K562 (cell line): ENCODE measurements around the gene PRKCQ. TPM values are rescaled to one million over a fixed set of nuclear protein-coding genes. Genes with fewer than 3 reads are reported as not detected.
A peak's percentile ranks its signal among the peaks of the same experiment; 100 is the strongest.

Source experiments
- ARHGAP35 ChIP-seq: fragments of 450-650 bp; IDR thresholded peaks from 2 replicates; pipeline ENCODE4 v1.6.1; 2018; ENCODE audit not compliant: partially characterized antibody
- CBFB ChIP-seq: sonication (generic); formaldehyde crosslinking; IDR thresholded peaks from 2 replicates; pipeline ENCODE4 v1.4.0; 2020; ENCODE audit warnings: mild to moderate bottlenecking, missing genetic modification reagents
- CEBPB ChIP-seq: fragments of 450-650 bp; IDR thresholded peaks from 2 replicates; pipeline ENCODE4 v1.6.1; 2016; ENCODE audit warnings: missing genetic modification characterization, missing compliant biosample characterization
- CREB1 ChIP-seq, 2 experiments: sonication (generic) in 1 of 2; formaldehyde crosslinking in 1 of 2; IDR thresholded peaks; 2 replicates each; pipeline versions ENCODE4 v1.6.1 to v1.8.0; 2012 to 2022; ENCODE audit warnings: inconsistent platforms in 1 of 2, mild to moderate bottlenecking in 1 of 2, missing genetic modification reagents in 1 of 2, moderate library complexity in 1 of 2
- DMBX1 ChIP-seq: fragments of 250-450 bp; sonication (Bioruptor Pico); IDR thresholded peaks from 2 replicates; pipeline ENCODE4 v1.8.0; 2022; ENCODE audit warnings: inconsistent platforms, mild to moderate bottlenecking, moderate library complexity, borderline replicate concordance
- E2F4 ChIP-seq: sonication (generic); formaldehyde crosslinking; IDR thresholded peaks from 2 replicates; pipeline ENCODE4 v1.8.0; 2022; ENCODE audit warnings: mild to moderate bottlenecking, low read depth, missing genetic modification reagents
- ETV6 ChIP-seq, 3 experiments: fragments of 150-350 bp in 1 of 3; sonication (generic) in 1 of 3; formaldehyde crosslinking in 1 of 3; IDR thresholded peaks; 2 replicates each; pipeline versions ENCODE4 v1.6.1 to v1.8.0; 2014 to 2022; ENCODE audit warnings: borderline replicate concordance in 2 of 3, low read depth in 2 of 3, antibody characterized with exemption in 1 of 3, low read length in 1 of 3, mild to moderate bottlenecking in 1 of 3, missing genetic modification reagents in 1 of 3
- FOXJ2 ChIP-seq: fragments of 200-800 bp; sonication (Bioruptor generic); IDR thresholded peaks from 2 replicates; pipeline ENCODE4 v1.6.1; 2016; ENCODE audit warnings: missing genetic modification characterization, missing compliant biosample characterization
- HDAC2 ChIP-seq: fragments of 450-650 bp; IDR thresholded peaks from 2 replicates; pipeline ENCODE4 v1.6.1; 2016; ENCODE audit warnings: mild to moderate bottlenecking
- IFI16 ChIP-seq: fragments of 250-450 bp; sonication (Bioruptor Pico); IDR thresholded peaks from 2 replicates; pipeline ENCODE4 v2.1.2; 2022; ENCODE audit warnings: mild to moderate bottlenecking, inconsistent platforms
- MAX ChIP-seq: sonication (generic); formaldehyde crosslinking; IDR thresholded peaks from 2 replicates; pipeline ENCODE4 v1.9.0; 2022; ENCODE audit warnings: mild to moderate bottlenecking, missing genetic modification reagents
- MBD2 ChIP-seq: sonication (generic); IDR thresholded peaks from 2 replicates; pipeline ENCODE4 v1.6.1; 2016; ENCODE audit warnings: low read depth, borderline replicate concordance
- MXI1 ChIP-seq: IDR thresholded peaks from 2 replicates; pipeline ENCODE4 v1.6.1; 2011; ENCODE audit warnings: low read depth, mild to moderate bottlenecking, improper control_type of control experiment, low read length
- NELFE ChIP-seq: IDR thresholded peaks from 2 replicates; pipeline ENCODE4 v1.6.1; 2011; ENCODE audit warnings: mild to moderate bottlenecking; ENCODE audit not compliant: insufficient read depth, insufficient read length
- NR2F6 ChIP-seq: fragments of 450-650 bp; formaldehyde crosslinking; IDR thresholded peaks from 2 replicates; pipeline ENCODE4 v1.4.0; 2020; ENCODE audit warnings: mild to moderate bottlenecking
- SRF ChIP-seq, 2 experiments: fragments of 250-450, 450-650 bp in 1 of 2; sonication (Bioruptor Pico) in 1 of 2; sonication (generic) in 1 of 2; formaldehyde crosslinking; IDR thresholded peaks; 2 replicates each; pipeline versions ENCODE4 v1.5.0 to v1.5.1; 2020 to 2022; ENCODE audit warnings: mild to moderate bottlenecking in 1 of 2, missing genetic modification reagents in 1 of 2
- SRSF3 ChIP-seq: fragments of 200-400 bp; formaldehyde crosslinking; IDR thresholded peaks from 2 replicates; pipeline ENCODE4 v1.6.1; 2016; ENCODE audit warnings: mild to moderate bottlenecking, low read length, moderate library complexity; ENCODE audit not compliant: insufficient read depth
- ZBTB9 ChIP-seq: fragments of 450-650 bp; formaldehyde crosslinking; IDR thresholded peaks from 2 replicates; pipeline ENCODE4 v1.4.0; 2020; ENCODE audit warnings: mild to moderate bottlenecking, moderate library complexity
- ZKSCAN3 ChIP-seq: fragments of 250-450 bp; sonication (Bioruptor Pico); IDR thresholded peaks from 2 replicates; pipeline ENCODE4 v1.4.0; 2020
- polyA plus RNA-seq, 8 experiments: library from polyadenylated mRNA; depleted of rRNA in 4 of 8; stranded (reverse) in 5 of 8; unstranded in 3 of 8; fragments of >200 nt; fragmentation: Nextera tagmentation in 2 of 8; fragmentation: Illumina TruSeq in 1 of 8; extraction: Ambion mirVana in 2 of 8; extraction: Trizol in 1 of 8; gene quantifications; 2 replicates each; pipeline versions ENCODE4 v1.2.1 to v1.2.3, GENCODE V29; 2011 to 2014; ENCODE audit warnings: inconsistent platforms in 1 of 8, missing spikeins in 1 of 8
- total RNA-seq, 7 experiments: library from RNA; depleted of rRNA in 6 of 7; stranded (reverse); fragments of >200 nt in 6 of 7; fragmentation: Illumina TruSeq in 2 of 7; extraction: Trizol in 2 of 7; gene quantifications; 2 replicates each; pipeline versions ENCODE4 v1.2.1 to v1.2.3, GENCODE V29; 2011 to 2021; ENCODE audit warnings: low replicate concordance in 1 of 7
- TF ChIP-seq, protein P1 (sequence below): fragments of 250-450 bp; sonication (Bioruptor Pico); IDR thresholded peaks from 2 replicates; pipeline ENCODE4 v1.4.0; 2020

PRKCQ gene
- total and polyA plus RNA-seq, 9 of the 15 experiments (the other 6 are each of a cell fraction or from before 2014, with no cell fraction given): 4.4 to 23.3 (median 14.6) TPM

DNA sequence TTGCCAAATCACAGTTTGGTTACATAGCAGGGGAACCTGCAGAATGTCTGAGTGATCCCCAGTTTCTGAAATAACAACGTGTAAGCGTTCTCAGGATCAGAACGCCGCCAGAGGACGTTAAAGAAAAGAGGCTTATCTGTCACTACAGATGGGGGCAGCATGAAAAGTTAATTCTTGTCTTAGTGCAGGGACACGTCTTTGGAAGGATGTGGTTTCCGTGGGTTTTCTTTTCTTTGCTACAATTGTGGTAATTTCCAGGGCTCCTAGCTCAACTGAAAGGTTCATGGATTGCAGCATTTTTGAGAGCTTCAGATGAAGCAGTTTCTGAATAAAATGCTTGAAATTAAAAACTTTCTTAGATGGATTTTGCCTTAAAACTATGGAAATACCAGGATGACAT lies 106.6 kb downstream of the PRKCQ start (continued):
- TF ChIP-seq ETV6 (IDR thresholded peaks at IDR 0.05; ENCODE audit: borderline replicate concordance in 1 of 2, low read depth in 2 of 2, low read length in 1 of 2) (peak in 1 of 2 experiments; percentile 68; a peak in 1 of 4 replicates), ETV6 (CRISPR knock-in tag; IDR thresholded peaks at IDR 0.05; ENCODE audit: borderline replicate concordance) (no peak), MBD2 (peak; percentile 76), NR2F6 (CRISPR knock-in tag) (no peak), FOXJ2 (no peak), ZBTB9 (no peak), SRSF3 (no peak), E2F4 (CRISPR knock-in tag) (no peak), CBFB (peak; percentile 64; the same call in 1 of the 2 replicates), ARHGAP35 (no peak), CEBPB (tag) (0 out of 2 replicates have a peak, but pooled peaks have one; percentile 22), SRF (CRISPR knock-in tag; IDR thresholded peaks at IDR 0.05) (no peak), DMBX1 (peak; percentile 4; the same call in 1 of the 2 replicates), ZKSCAN3 (no peak), CREB1 (IDR thresholded peaks at IDR 0.05) (peak; percentile 53; the same call in 1 of the 2 replicates), CREB1 (CRISPR knock-in tag; IDR thresholded peaks at IDR 0.05) (no peak), IFI16 (CRISPR knock-in tag) (no peak), MXI1 (peak; percentile 19; the same call in 1 of the 2 replicates), HDAC2 (peak; percentile 54; the same call in 1 of the 2 replicates), MAX (CRISPR knock-in tag) (peak; percentile 21; the same call in 1 of the 2 replicates), NELFE (no peak)
- TF ChIP-seq, protein P1, sequence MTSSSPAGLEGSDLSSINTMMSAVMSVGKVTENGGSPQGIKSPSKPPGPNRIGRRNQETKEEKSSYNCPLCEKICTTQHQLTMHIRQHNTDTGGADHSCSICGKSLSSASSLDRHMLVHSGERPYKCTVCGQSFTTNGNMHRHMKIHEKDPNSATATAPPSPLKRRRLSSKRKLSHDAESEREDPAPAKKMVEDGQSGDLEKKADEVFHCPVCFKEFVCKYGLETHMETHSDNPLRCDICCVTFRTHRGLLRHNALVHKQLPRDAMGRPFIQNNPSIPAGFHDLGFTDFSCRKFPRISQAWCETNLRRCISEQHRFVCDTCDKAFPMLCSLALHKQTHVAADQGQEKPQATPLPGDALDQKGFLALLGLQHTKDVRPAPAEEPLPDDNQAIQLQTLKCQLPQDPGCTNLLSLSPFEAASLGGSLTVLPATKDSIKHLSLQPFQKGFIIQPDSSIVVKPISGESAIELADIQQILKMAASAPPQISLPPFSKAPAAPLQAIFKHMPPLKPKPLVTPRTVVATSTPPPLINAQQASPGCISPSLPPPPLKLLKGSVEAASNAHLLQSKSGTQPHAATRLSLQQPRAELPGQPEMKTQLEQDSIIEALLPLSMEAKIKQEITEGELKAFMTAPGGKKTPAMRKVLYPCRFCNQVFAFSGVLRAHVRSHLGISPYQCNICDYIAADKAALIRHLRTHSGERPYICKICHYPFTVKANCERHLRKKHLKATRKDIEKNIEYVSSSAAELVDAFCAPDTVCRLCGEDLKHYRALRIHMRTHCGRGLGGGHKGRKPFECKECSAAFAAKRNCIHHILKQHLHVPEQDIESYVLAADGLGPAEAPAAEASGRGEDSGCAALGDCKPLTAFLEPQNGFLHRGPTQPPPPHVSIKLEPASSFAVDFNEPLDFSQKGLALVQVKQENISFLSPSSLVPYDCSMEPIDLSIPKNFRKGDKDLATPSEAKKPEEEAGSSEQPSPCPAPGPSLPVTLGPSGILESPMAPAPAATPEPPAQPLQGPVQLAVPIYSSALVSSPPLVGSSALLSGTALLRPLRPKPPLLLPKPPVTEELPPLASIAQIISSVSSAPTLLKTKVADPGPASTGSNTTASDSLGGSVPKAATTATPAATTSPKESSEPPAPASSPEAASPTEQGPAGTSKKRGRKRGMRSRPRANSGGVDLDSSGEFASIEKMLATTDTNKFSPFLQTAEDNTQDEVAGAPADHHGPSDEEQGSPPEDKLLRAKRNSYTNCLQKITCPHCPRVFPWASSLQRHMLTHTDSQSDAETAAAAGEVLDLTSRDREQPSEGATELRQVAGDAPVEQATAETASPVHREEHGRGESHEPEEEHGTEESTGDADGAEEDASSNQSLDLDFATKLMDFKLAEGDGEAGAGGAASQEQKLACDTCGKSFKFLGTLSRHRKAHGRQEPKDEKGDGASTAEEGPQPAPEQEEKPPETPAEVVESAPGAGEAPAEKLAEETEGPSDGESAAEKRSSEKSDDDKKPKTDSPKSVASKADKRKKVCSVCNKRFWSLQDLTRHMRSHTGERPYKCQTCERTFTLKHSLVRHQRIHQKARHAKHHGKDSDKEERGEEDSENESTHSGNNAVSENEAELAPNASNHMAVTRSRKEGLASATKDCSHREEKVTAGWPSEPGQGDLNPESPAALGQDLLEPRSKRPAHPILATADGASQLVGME (CRISPR knock-in tag): no peak
